OCI-LY3 (cell line): ENCODE data around the gene TNS3.

Experiments used
- H2AFZ ChIP-seq: fragments of 200-600, 300-600 bp; shearing (Covaris generic); 2 replicates; pipeline ENCODE4 v1.6.0; 2014; ENCODE audit warnings: antibody characterized with exemption, low read depth, low read length
- H3K27ac ChIP-seq: fragments of 200-600, 300-600 bp; sonication (generic); 2 replicates; pipeline ENCODE4 v1.5.1; 2014; ENCODE audit warnings: mild to moderate bottlenecking, low read length, moderate library complexity, mixed read lengths
- H3K27me3 ChIP-seq: fragments of 200-600, 300-600 bp; sonication (generic); 2 replicates; pipeline ENCODE4 v1.6.1; 2014; ENCODE audit warnings: low read depth, low read length, mixed read lengths
- H3K36me3 ChIP-seq: fragments of 200-600, 300-600 bp; sonication (generic); replicated peaks from 2 replicates; pipeline ENCODE3; 2014; ENCODE audit warnings: low read depth, low read length, mixed read lengths
- H3K4me1 ChIP-seq: fragments of 300-600, 200-600 bp; sonication (generic); 2 replicates; pipeline ENCODE4 v1.6.1; 2014; ENCODE audit warnings: low read length, mixed read lengths
- H3K4me2 ChIP-seq: fragments of 200-600, 300-600 bp; sonication (generic); 2 replicates; pipeline ENCODE4 v1.6.1; 2014; ENCODE audit warnings: low read length, mixed read lengths
- H3K4me3 ChIP-seq: fragments of 300-600, 200-600 bp; sonication (generic); 2 replicates; pipeline ENCODE4 v1.5.1; 2014; ENCODE audit warnings: antibody characterized with exemption, mild to moderate bottlenecking, low read length, moderate library complexity
- H3K79me2 ChIP-seq: fragments of 300-600, 200-600 bp; shearing (Covaris generic); 2 replicates; pipeline ENCODE4 v1.6.1; 2014; ENCODE audit warnings: mild to moderate bottlenecking, low read length, mixed read lengths
- H3K9ac ChIP-seq: fragments of 300-600, 200-600 bp; shearing (Covaris generic); 2 replicates; pipeline ENCODE4 v1.6.0; 2014; ENCODE audit warnings: mild to moderate bottlenecking, low read length, moderate library complexity
- H3K9me3 ChIP-seq: fragments of 200-600, 300-600 bp; shearing (Covaris generic); 2 replicates; pipeline ENCODE4 v1.6.1; 2014; ENCODE audit warnings: low read length, mixed read lengths; ENCODE audit not compliant: insufficient read depth
- H4K20me1 ChIP-seq: fragments of 200-600, 300-600 bp; sonication (generic); 2 replicates; pipeline ENCODE4 v1.6.1; 2016; ENCODE audit warnings: low read length, mixed read lengths; ENCODE audit not compliant: insufficient read depth
- CTCF ChIP-seq: fragments of 200-600, 300-600 bp; sonication (generic); IDR thresholded peaks from 2 replicates; pipeline ENCODE4 v1.5.1; 2014; ENCODE audit warnings: antibody characterized with exemption, low read length, low read depth
- EZH2phosphoT487 ChIP-seq: fragments of 200-600 bp; shearing (Covaris generic); IDR thresholded peaks from 2 replicates; pipeline ENCODE4 v1.6.1; 2018; ENCODE audit warnings: antibody characterized with exemption, mixed run types, low read depth

The TNS3 gene

GRCh38 chr7:47422611-47423010, 159.3 kb downstream of the TNS3 start:
- TF ChIP-seq EZH2phosphoT487 (no peak), CTCF (no peak)
- H3K79me2 ChIP-seq = no peaks in the 10 kb centered on the region
- no peak overlapping the region for H3K27ac ChIP-seq
- H3K27me3 ChIP-seq = no peaks in the 10 kb centered on the region
- H4K20me1 ChIP-seq = no peaks in the 10 kb centered on the region
- H3K36me3 ChIP-seq = peaks cover 9% of the 10 kb centered on the region
- no peak overlapping the region for H3K4me2 ChIP-seq
- no peak overlapping the region for H3K4me3 ChIP-seq
- no peak overlapping the region for H3K9ac ChIP-seq
- H2AFZ ChIP-seq = no peak overlapping the region
- no peaks in the 10 kb centered on the region for H3K4me1 ChIP-seq
- no peaks in the 10 kb centered on the region for H3K9me3 ChIP-seq

- no peaks in the 10 kb centered on the region for H3K9me3 ChIP-seq
- H3K36me3 ChIP-seq = peaks cover 9% of the 10 kb centered on the region
- no peak overlapping the region for H3K9ac ChIP-seq
- no peaks in the 10 kb centered on the region for H3K79me2 ChIP-seq
- no peak overlapping the region for H2AFZ ChIP-seq
- no peaks in the 10 kb centered on the region for H4K20me1 ChIP-seq
- no peaks in the 10 kb centered on the region for H3K27me3 ChIP-seq
- TF ChIP-seq CTCF (no peak), EZH2phosphoT487 (no peak)
- H3K4me3 ChIP-seq = no peak overlapping the region
- no peak overlapping the region for H3K4me2 ChIP-seq
- no peak overlapping the region for H3K27ac ChIP-seq
- H3K4me1 ChIP-seq = no peaks in the 10 kb centered on the region
Measured at GRCh38 chr7:47421456-47421855, 160.5 kb downstream of the TNS3 start.

GRCh38 chr7:47420122-47420780, 161.7 kb downstream of the TNS3 start:
- Histone ChIP-seq H3K9me3 (no peaks in the 10 kb centered on the region), H3K27me3 (no peaks in the 10 kb centered on the region), H4K20me1 (no peaks in the 10 kb centered on the region), H3K9ac (no peak overlapping the region), H3K4me3 (no peak overlapping the region), H3K36me3 (peaks cover 9% of the 10 kb centered on the region), H3K27ac (no peak overlapping the region), H3K4me2 (no peak overlapping the region), H2AFZ (no peak overlapping the region), H3K4me1 (no peaks in the 10 kb centered on the region), H3K79me2 (no peaks in the 10 kb centered on the region)
- TF ChIP-seq EZH2phosphoT487 = no peak
- no peak for TF ChIP-seq CTCF

- Histone ChIP-seq H2AFZ (no peak overlapping the region), H4K20me1 (no peaks in the 10 kb centered on the region), H3K79me2 (no peaks in the 10 kb centered on the region), H3K27ac (no peak overlapping the region), H3K9me3 (no peaks in the 10 kb centered on the region), H3K4me2 (no peak overlapping the region), H3K9ac (no peak overlapping the region), H3K27me3 (no peaks in the 10 kb centered on the region), H3K36me3 (peaks cover 9% of the 10 kb centered on the region), H3K4me3 (no peak overlapping the region), H3K4me1 (no peaks in the 10 kb centered on the region)
- TF ChIP-seq CTCF (no peak), EZH2phosphoT487 (no peak)
Measured at GRCh38 chr7:47419471-47419870, 162.4 kb downstream of the TNS3 start.
